Testis (tissue), 3 donors: Measurements from ENCODE around the gene SBK1. TPM values are rescaled to one million over a fixed set of nuclear protein-coding genes. Genes with fewer than 3 reads are reported as not detected.
A peak's percentile ranks its signal among the peaks of the same experiment; 100 is the strongest.

Source experiments
- DNase-seq: peaks from one replicate; pipeline ENCODE4 v3.0.0-alpha.2; 2019
- H3K27ac ChIP-seq, 2 donors: fragments of 200-600 bp; sonication (generic); one replicate each; pipeline ENCODE4 v1.5.1; 2019
- H3K27me3 ChIP-seq: fragments of 200-600 bp; sonication (generic); one replicate; pipeline ENCODE4 v1.5.1; 2019
- H3K36me3 ChIP-seq: fragments of 200-600 bp; sonication (generic); one replicate; pipeline ENCODE4 v1.5.1; 2017; ENCODE audit warnings: low read depth; ENCODE audit errors: missing control alignments
- H3K4me1 ChIP-seq: fragments of 200-600 bp; sonication (generic); one replicate; pipeline ENCODE4 v1.5.1; 2019
- H3K4me3 ChIP-seq, 2 donors: fragments of 200-600 bp; sonication (generic); one replicate each; pipeline ENCODE4 v1.5.1; 2017 to 2019
- H3K9me3 ChIP-seq: fragments of 200-600 bp; sonication (generic); one replicate; pipeline ENCODE4 v1.5.1; 2017
- CTCF ChIP-seq, 3 experiments: fragments of 450-650 bp in 2 of 3; fragments of 200-600 bp in 1 of 3; sonication (generic) in 1 of 3; IDR thresholded peaks; one replicate each; pipeline ENCODE4 v1.5.1; 2016 to 2019; ENCODE audit warnings: antibody characterized with exemption in 3 of 3, mild to moderate bottlenecking in 2 of 3, moderate library complexity in 1 of 3
- POLR2A ChIP-seq: fragments of 450-650 bp; IDR thresholded peaks from one replicate; pipeline ENCODE4 v1.6.1; 2017; ENCODE audit warnings: antibody characterized with exemption, mild to moderate bottlenecking, moderate library complexity
- WGBS, 2 donors: methylation state at CpG; one replicate each; pipeline ENCODE4 v1.1.5; 2018; 5-methylcytosine and 5-hydroxymethylcytosine counted together
- intact Hi-C: fragments of 100-400 bp; cut with DNase I; formaldehyde crosslinking; loops from one replicate; pipeline ENCODE4 v1.15.1; 2023; ENCODE audit warnings: low total_unique reads
- polyA plus RNA-seq: library from polyadenylated mRNA; stranded (reverse); fragments of 350-450 nt; fragmentation: Illumina TruSeq; extraction: RNeasy Lipid Tissue Mini Kit (QIAGEN cat#74804); gene quantifications from one replicate; pipeline ENCODE4 v1.2.3, GENCODE V29; 2014; ENCODE audit warnings: low read depth, low replicate concordance; ENCODE audit not compliant: insufficient read depth
- total RNA-seq, 2 donors: library from RNA; depleted of rRNA; stranded (reverse); fragments of >200 nt; gene quantifications; one replicate each; pipeline ENCODE4 v1.2.3, GENCODE V29; 2016

Gene SBK1
- total and polyA plus RNA-seq, 3 donors from 2014 or later: 4.1 to 8.1 (median 4.6) TPM

GRCh38 chr16:28317040-28317880, 24.9 kb downstream of the SBK1 start:
- peak; percentile 70 for DNase-seq
- no peak overlapping the region for H3K27ac ChIP-seq
- H3K4me3 ChIP-seq: no peak overlapping the region
- H3K27me3 ChIP-seq: no peaks in the 10 kb centered on the region
- 54 to 62% methylated on average over 16 to 22 of the region's 22 CpGs for WGBS, 2 donors
- H3K9me3 ChIP-seq: no peaks in the 10 kb centered on the region
- intact Hi-C loops: loop anchor here (5.0 kb wide), 1 partner anchor 40 kb away; no protein-coding TSS in a partner anchor
- H3K4me1 ChIP-seq: no peaks in the 10 kb centered on the region
- peak; percentile 50 to 86 (median 69) for TF ChIP-seq CTCF (IDR thresholded peaks at IDR 0.05)
- TF ChIP-seq POLR2A: no peak
- H3K36me3 ChIP-seq: no peaks in the 10 kb centered on the region

- H3K36me3 ChIP-seq: no peaks in the 10 kb centered on the region
- 79 to 81% methylated on average over 4 to 9 of the region's 9 CpGs for WGBS, 2 donors
- H3K4me1 ChIP-seq: no peaks in the 10 kb centered on the region
- H3K9me3 ChIP-seq: no peaks in the 10 kb centered on the region
- intact Hi-C loops: loop anchor here (5.0 kb wide), 1 partner anchor 41 kb away; no protein-coding TSS in a partner anchor
- no peak overlapping the region for H3K4me3 ChIP-seq
- TF ChIP-seq POLR2A (no peak), CTCF (IDR thresholded peaks at IDR 0.05) (no peak)
- H3K27ac ChIP-seq: no peak overlapping the region
- no peaks in the 10 kb centered on the region for H3K27me3 ChIP-seq
- DNase-seq: no peak
Observed at GRCh38 chr16:28318042-28318744, 25.9 kb downstream of the SBK1 start.

- Histone ChIP-seq H3K4me1 (no peaks in the 10 kb centered on the region), H3K9me3 (no peaks in the 10 kb centered on the region), H3K4me3 (peak overlapping the region in 1 of 2 donors; percentile 48), H3K27me3 (no peaks in the 10 kb centered on the region), H3K27ac (no peak overlapping the region), H3K36me3 (no peaks in the 10 kb centered on the region)
- intact Hi-C loops: loop anchor here (5.0 kb wide), 1 partner anchor 42 kb away; no protein-coding TSS in a partner anchor
- TF ChIP-seq CTCF (IDR thresholded peaks at IDR 0.05) (no peak), POLR2A (no peak)
- WGBS, 2 donors: 60 to 81% methylated on average over 24 to 26 of the region's 26 CpGs
- no peak for DNase-seq
Observed at GRCh38 chr16:28319476-28320022, 27.2 kb downstream of the SBK1 start.

- Histone ChIP-seq H3K4me1 (no peaks in the 10 kb centered on the region), H3K27ac (no peak overlapping the region), H3K9me3 (no peaks in the 10 kb centered on the region), H3K4me3 (peak overlapping the region; percentile 6 to 48), H3K36me3 (no peaks in the 10 kb centered on the region), H3K27me3 (no peaks in the 10 kb centered on the region)
- no peak for DNase-seq
- no peak for TF ChIP-seq CTCF (IDR thresholded peaks at IDR 0.05)
- no peak for TF ChIP-seq POLR2A
- intact Hi-C loops: no loop called here
- WGBS, 2 donors: 91% methylated on average over 69 of the region's 73 CpGs; no CpG with 5 or more reads in 1 of the 2 donors
Observed at GRCh38 chr16:28320023-28320561, 27.8 kb downstream of the SBK1 start.
